Tibial nerve (tissue), 4 donors: ENCODE data around the gene GLRX5. TPM values are rescaled to one million over a fixed set of nuclear protein-coding genes. Genes with fewer than 3 reads are reported as not detected.

Experiments used
- DNase-seq, 2 donors: peaks; one replicate each; pipeline ENCODE4 v3.0.0-alpha.2; 2019; ENCODE audit warnings: low spot score in 2 of 2
- H3K27ac ChIP-seq, 4 donors: fragments of 200-600 bp; sonication (generic) in 3 of 4; one replicate each; pipeline ENCODE4 v1.5.1; 2017 to 2019; ENCODE audit warnings: mild to moderate bottlenecking in 1 of 4
- H3K27me3 ChIP-seq, 2 donors: fragments of 200-600 bp; sonication (generic) in 1 of 2; one replicate each; pipeline versions ENCODE4 v1.5.1 to v1.6.0; 2017 to 2019
- H3K36me3 ChIP-seq, 3 donors: fragments of 200-600 bp; sonication (generic); one replicate each; pipeline ENCODE4 v1.5.1; 2018 to 2019
- H3K4me1 ChIP-seq, 4 donors: fragments of 200-600 bp; sonication (generic) in 3 of 4; one replicate each; pipeline ENCODE4 v1.5.1; 2017 to 2019
- H3K4me3 ChIP-seq, 4 donors: fragments of 200-600 bp; sonication (generic) in 3 of 4; one replicate each; pipeline ENCODE4 v1.5.1; 2017 to 2019; ENCODE audit warnings: mild to moderate bottlenecking in 1 of 4, moderate library complexity in 1 of 4
- H3K9me3 ChIP-seq, 4 donors: fragments of 200-600 bp; sonication (generic) in 3 of 4; one replicate each; pipeline ENCODE4 v1.5.1; 2017 to 2019
- EP300 ChIP-seq, 2 donors: sonication (generic); formaldehyde crosslinking; IDR thresholded peaks; one replicate each; pipeline ENCODE4 v1.6.1; 2017; ENCODE audit warnings: antibody characterized with exemption in 2 of 2, mild to moderate bottlenecking in 1 of 2
- POLR2A ChIP-seq, 2 donors: fragments of 450-650 bp; IDR thresholded peaks; one replicate each; pipeline ENCODE4 v1.6.1; 2017; ENCODE audit warnings: antibody characterized with exemption in 2 of 2, mild to moderate bottlenecking in 2 of 2, moderate library complexity in 2 of 2
- WGBS, 2 donors: methylation state at CpG; one replicate each; pipeline ENCODE4 v1.1.5; 2018; 5-methylcytosine and 5-hydroxymethylcytosine counted together
- total RNA-seq, 4 donors: library from RNA; depleted of rRNA; stranded (reverse); fragments of >200 nt; gene quantifications; one replicate each; pipeline ENCODE4 v1.1.0, GENCODE V29; 2016
- TF ChIP-seq, protein P1 (sequence below), 5 experiments: fragments of 200-600 bp in 3 of 5; fragments of 450-650 bp in 2 of 5; sonication (generic) in 3 of 5; IDR thresholded peaks; one replicate each; pipeline ENCODE4 v1.5.1; 2016 to 2019; ENCODE audit warnings: antibody characterized with exemption in 5 of 5, mild to moderate bottlenecking in 3 of 5, moderate library complexity in 2 of 5

The GLRX5 gene
- total RNA-seq, 4 donors from 2014 or later = 26.4 to 44.7 (median 34.6) TPM

DNA sequence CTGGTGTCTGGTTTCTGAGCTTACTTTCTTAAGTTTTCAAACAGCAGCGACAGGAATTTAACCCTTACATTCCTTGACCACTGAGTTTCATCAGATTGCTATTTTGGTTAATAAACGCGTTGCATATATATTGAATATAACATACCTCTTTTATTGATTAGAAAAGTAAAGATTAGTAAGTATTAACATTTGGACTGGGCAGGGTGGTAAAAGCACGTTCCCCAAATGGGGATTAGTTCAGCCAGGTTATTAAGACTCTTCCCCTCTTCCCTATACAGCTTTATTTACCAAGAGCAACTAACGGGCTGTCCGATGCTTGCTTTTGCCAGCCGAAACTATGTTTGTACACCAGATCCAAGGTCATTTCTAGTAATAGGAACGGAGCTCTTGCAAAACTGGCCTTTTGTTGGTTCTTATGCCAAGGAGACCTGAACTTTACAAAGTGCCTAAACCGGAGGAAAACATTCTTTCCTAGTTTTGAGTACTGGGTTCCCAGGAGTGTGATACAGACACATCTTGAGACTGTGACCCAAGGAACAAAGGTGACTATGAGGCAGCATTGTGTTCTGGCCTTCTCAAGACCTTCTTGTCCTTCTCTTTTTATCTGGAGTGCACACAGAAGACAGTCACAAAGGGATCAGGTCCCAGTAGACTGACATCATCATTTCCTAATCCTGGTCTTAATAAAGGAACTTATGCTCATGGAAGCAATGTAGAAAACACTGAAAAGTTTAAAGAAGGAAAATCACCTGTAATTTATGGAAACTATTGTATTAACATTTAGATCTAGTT, 2.6 kb downstream of the GLRX5 start:
- Histone ChIP-seq H3K27me3 (no peaks in the 10 kb centered on the region), H3K27ac (no peak overlapping the region), H3K9me3 (no peaks in the 10 kb centered on the region), H3K36me3 (no peaks in the 10 kb centered on the region), H3K4me1 (peaks cover 0 to 43% (median 33%) of the 10 kb centered on the region in 4 donors), H3K4me3 (no peak overlapping the region)
- WGBS, 2 donors = 60 to 64% methylated on average over 9 of the region's 9 CpGs
- DNase-seq = no peak
- TF ChIP-seq POLR2A (IDR thresholded peaks at IDR 0.05) (no peak), EP300 (IDR thresholded peaks at IDR 0.05) (no peak)
- TF ChIP-seq, protein P1, sequence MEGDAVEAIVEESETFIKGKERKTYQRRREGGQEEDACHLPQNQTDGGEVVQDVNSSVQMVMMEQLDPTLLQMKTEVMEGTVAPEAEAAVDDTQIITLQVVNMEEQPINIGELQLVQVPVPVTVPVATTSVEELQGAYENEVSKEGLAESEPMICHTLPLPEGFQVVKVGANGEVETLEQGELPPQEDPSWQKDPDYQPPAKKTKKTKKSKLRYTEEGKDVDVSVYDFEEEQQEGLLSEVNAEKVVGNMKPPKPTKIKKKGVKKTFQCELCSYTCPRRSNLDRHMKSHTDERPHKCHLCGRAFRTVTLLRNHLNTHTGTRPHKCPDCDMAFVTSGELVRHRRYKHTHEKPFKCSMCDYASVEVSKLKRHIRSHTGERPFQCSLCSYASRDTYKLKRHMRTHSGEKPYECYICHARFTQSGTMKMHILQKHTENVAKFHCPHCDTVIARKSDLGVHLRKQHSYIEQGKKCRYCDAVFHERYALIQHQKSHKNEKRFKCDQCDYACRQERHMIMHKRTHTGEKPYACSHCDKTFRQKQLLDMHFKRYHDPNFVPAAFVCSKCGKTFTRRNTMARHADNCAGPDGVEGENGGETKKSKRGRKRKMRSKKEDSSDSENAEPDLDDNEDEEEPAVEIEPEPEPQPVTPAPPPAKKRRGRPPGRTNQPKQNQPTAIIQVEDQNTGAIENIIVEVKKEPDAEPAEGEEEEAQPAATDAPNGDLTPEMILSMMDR (IDR thresholded peaks at IDR 0.05) = no peak

DNA sequence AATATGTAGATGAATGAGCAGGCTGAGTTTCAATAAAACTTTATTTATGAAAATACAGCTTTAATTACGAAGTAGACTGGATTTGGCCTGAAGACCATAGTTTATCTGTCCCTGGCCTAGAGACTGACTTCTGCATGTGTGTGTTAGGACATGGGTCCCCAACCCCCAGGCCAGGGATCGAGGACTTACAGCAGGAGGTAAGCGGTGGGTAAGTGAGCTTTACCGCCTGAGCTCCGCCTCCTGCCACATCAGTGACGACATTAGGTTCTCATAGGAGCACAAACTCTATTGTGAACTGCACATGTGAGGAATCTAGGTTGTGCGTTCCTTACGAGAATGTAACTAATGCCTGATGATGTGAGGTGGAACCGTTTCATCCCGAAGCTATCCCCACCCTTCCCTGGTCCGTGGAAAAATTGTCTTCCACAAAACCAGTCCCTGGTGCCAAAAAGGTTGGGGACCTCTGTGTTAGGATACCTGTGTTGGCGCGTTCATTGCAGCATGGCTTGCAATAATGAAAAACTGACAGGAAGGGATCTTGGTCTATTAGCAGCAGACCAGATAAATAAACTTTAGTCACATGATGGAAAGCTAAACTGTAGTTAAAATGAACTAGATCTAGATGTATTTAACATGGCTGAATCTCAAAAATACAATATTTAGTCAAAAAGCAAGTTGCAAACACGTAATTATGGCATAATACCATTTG, 4.1 kb downstream of the GLRX5 start:
- H3K36me3 ChIP-seq = peaks cover 0 to 5% (median 0%) of the 10 kb centered on the region in 3 donors
- 91 to 94% methylated on average over 14 of the region's 14 CpGs for WGBS, 2 donors
- no peak overlapping the region for H3K4me3 ChIP-seq
- no peak overlapping the region for H3K27ac ChIP-seq
- TF ChIP-seq, protein P1 (IDR thresholded peaks at IDR 0.05) = no peak
- TF ChIP-seq POLR2A (IDR thresholded peaks at IDR 0.05) (no peak), EP300 (IDR thresholded peaks at IDR 0.05) (no peak)
- DNase-seq = no peak
- H3K9me3 ChIP-seq = no peaks in the 10 kb centered on the region
- H3K27me3 ChIP-seq = no peaks in the 10 kb centered on the region
- H3K4me1 ChIP-seq = peaks cover 0 to 29% (median 20%) of the 10 kb centered on the region in 4 donors

DNA sequence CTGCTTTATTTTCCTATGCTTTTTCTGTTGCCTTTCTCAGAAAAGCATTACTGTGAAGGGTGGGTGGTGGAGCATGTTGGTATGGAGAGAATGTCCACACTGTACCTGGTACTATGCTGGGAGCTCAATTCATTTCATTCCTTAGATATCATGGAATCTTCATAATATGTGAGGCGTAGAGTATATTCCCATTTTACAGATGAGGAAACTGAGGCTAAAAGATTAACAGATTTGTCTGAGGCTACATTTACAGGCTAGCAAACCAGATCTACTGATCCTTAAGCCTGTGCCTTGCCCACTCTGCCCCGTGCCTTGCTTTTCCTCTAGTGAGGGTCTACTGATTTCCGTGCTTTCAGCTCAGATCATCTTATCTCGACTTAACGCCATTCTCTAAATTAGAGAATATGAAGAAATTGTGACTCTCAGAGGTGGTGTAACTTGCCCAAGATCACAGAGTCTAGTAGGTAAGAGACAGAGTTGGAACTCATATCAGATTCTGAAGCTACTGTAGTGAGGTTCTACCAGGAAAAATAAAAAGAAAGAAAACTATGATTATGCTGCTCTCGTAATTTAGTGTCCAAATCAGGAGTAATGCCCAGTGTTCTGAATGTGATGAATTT, 5.5 kb downstream of the GLRX5 start:
- no peak overlapping the region for H3K27ac ChIP-seq
- DNase-seq = no peak
- peaks cover 0 to 18% (median 0%) of the 10 kb centered on the region in 3 donors for H3K36me3 ChIP-seq
- 94 to 97% methylated on average over 6 of the region's 6 CpGs for WGBS, 2 donors
- TF ChIP-seq EP300 (IDR thresholded peaks at IDR 0.05) (no peak), POLR2A (IDR thresholded peaks at IDR 0.05) (no peak)
- TF ChIP-seq, protein P1 (IDR thresholded peaks at IDR 0.05) = no peak
- H3K4me3 ChIP-seq = no peak overlapping the region
- no peaks in the 10 kb centered on the region for H3K9me3 ChIP-seq
- H3K4me1 ChIP-seq = peaks cover 0 to 29% (median 20%) of the 10 kb centered on the region in 4 donors
- H3K27me3 ChIP-seq = no peaks in the 10 kb centered on the region

- TF ChIP-seq, protein P1 (IDR thresholded peaks at IDR 0.05) = no peak
- no peak for TF ChIP-seq EP300 (IDR thresholded peaks at IDR 0.05)
- TF ChIP-seq POLR2A (IDR thresholded peaks at IDR 0.05) = no peak
- Histone ChIP-seq H3K9me3 (no peaks in the 10 kb centered on the region), H3K4me1 (peaks cover 0 to 30% (median 13%) of the 10 kb centered on the region in 4 donors), H3K36me3 (peaks cover 0 to 20% (median 0%) of the 10 kb centered on the region in 3 donors), H3K27me3 (no peaks in the 10 kb centered on the region), H3K4me3 (no peak overlapping the region), H3K27ac (no peak overlapping the region)
- WGBS, 2 donors = 69 to 83% methylated on average over 4 of the region's 4 CpGs
- no peak for DNase-seq
Measured at GRCh38 chr14:95541346-95541745, 6.5 kb downstream of the GLRX5 start.
